Ishikawa (cell line): ENCODE results near the gene DNMT3A.

Experiments used
- CEBPB ChIP-seq: IDR thresholded peaks from 2 replicates; pipeline ENCODE4 v1.6.1; 2012
- EP300 ChIP-seq: IDR thresholded peaks from 2 replicates; pipeline ENCODE4 v1.6.1; 2012; ENCODE audit warnings: borderline replicate concordance
- FOXM1 ChIP-seq: IDR thresholded peaks from 2 replicates; pipeline ENCODE4 v1.6.1; 2012; ENCODE audit warnings: low read depth, borderline replicate concordance
- RAD21 ChIP-seq: IDR thresholded peaks from 2 replicates; pipeline ENCODE4 v1.6.1; 2012; ENCODE audit warnings: low read depth
- TAF1 ChIP-seq: IDR thresholded peaks from 2 replicates; pipeline ENCODE4 v1.6.1; 2012; ENCODE audit warnings: low read depth, mild to moderate bottlenecking
- TCF12 ChIP-seq: IDR thresholded peaks from 2 replicates; pipeline ENCODE4 v1.6.1; 2012; ENCODE audit warnings: low read depth
- YY1 ChIP-seq: IDR thresholded peaks from 2 replicates; pipeline ENCODE4 v1.6.1; 2012; ENCODE audit warnings: low read depth
- ZBTB7A ChIP-seq: IDR thresholded peaks from 2 replicates; pipeline ENCODE4 v1.6.1; 2012; ENCODE audit warnings: low read depth
- TF ChIP-seq, protein P1 (sequence below): IDR thresholded peaks from 2 replicates; pipeline ENCODE4 v1.6.1; 2012; ENCODE audit warnings: low read depth, mild to moderate bottlenecking

DNA sequence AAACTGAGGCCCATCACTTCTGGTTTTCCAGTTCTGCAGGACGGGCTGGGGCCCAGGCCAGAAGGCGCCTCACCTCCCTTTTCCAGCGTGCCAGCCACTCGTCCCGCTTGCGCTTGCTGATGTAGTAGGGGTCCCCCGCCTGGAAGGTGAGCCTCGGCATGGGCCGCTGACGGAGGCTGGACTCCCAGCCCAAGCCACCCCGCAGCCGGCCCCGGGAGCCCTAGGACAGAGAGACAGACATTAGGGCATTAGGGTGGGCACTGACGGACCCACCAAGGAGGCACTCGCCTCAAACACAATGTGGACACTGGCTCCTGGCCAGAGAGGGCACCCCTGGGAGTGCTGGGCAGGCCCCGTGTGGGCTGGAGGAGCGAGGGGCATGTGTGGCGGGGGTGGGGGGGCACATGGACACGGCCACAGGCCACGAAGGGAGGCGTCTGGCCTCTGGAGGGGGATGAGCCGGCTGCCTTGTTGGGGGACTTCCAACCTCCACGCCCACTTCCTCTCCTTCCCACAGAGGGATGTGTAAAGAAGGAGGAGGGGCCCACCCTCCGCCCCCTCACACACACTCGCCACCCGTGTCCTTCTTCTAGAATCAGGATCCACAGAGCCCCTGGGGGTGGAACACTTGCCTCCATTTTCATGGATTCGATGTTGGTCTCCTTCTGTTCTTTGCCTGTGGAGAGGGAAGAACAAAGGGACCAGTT, 66.7 kb downstream of the DNMT3A start:
- TF ChIP-seq, protein P1, sequence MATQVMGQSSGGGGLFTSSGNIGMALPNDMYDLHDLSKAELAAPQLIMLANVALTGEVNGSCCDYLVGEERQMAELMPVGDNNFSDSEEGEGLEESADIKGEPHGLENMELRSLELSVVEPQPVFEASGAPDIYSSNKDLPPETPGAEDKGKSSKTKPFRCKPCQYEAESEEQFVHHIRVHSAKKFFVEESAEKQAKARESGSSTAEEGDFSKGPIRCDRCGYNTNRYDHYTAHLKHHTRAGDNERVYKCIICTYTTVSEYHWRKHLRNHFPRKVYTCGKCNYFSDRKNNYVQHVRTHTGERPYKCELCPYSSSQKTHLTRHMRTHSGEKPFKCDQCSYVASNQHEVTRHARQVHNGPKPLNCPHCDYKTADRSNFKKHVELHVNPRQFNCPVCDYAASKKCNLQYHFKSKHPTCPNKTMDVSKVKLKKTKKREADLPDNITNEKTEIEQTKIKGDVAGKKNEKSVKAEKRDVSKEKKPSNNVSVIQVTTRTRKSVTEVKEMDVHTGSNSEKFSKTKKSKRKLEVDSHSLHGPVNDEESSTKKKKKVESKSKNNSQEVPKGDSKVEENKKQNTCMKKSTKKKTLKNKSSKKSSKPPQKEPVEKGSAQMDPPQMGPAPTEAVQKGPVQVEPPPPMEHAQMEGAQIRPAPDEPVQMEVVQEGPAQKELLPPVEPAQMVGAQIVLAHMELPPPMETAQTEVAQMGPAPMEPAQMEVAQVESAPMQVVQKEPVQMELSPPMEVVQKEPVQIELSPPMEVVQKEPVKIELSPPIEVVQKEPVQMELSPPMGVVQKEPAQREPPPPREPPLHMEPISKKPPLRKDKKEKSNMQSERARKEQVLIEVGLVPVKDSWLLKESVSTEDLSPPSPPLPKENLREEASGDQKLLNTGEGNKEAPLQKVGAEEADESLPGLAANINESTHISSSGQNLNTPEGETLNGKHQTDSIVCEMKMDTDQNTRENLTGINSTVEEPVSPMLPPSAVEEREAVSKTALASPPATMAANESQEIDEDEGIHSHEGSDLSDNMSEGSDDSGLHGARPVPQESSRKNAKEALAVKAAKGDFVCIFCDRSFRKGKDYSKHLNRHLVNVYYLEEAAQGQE, result no peak
- TF ChIP-seq EP300, result no peak
- TF ChIP-seq RAD21, result no peak
- no peak for TF ChIP-seq CEBPB
- TF ChIP-seq YY1, result no peak
- no peak for TF ChIP-seq TAF1
- TF ChIP-seq FOXM1, result no peak
- no peak for TF ChIP-seq TCF12
- TF ChIP-seq ZBTB7A, result no peak
